Measurements from ENCODE around the gene CCK.
"Not testable (repeated sequence)": the region's sequence is repeated elsewhere in the genome, so short reads cannot be mapped to it uniquely, and the experiment has no call there.

Gene CCK, protein sequence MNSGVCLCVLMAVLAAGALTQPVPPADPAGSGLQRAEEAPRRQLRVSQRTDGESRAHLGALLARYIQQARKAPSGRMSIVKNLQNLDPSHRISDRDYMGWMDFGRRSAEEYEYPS

DNA sequence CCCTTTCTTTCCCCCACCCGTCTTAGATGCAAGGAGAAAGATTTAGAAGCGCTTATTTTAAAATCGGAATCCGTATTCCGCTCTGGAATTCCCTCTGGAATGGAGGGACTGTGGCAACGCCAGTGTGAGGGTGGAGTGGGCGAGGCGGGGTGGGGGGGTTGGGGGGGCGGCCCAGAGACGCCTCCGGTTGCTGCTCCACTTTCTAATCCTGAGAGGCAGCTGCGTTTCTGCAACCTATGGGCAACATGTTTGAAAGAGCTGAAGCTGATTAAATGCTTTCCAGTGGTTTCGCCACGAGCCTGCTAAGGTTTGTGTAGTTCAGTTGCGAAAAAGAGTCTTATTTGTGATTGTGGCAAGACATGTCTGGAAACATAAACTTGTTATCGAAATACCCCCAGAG is at the start of gene CCK:
Gene CCK, minus strand, starts transcription at position 101 of the 400 bp plus-strand sequence. CDS start 2,555 bp downstream, outside the sequence.
- DNase-seq: no peak

DNA sequence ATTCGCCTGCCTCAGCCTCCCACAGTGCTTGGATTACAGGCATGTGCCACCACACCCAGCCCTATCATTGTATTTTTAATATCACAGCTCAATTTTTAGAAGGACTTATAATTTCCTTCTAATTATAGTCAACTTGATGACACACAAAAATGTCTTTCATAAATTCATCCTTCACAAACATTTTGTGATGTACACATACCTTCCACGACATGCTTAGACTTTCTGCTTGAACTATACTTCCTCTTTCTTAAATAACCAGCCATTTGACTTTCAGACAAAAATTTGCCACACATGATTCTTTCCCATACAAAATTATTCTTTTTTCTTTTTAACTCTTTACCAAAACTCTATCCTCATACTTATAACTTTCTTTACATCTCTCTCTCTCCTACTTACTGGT is 48.4 kb upstream of the CCK start:
- DNase-seq: no peak

DNA sequence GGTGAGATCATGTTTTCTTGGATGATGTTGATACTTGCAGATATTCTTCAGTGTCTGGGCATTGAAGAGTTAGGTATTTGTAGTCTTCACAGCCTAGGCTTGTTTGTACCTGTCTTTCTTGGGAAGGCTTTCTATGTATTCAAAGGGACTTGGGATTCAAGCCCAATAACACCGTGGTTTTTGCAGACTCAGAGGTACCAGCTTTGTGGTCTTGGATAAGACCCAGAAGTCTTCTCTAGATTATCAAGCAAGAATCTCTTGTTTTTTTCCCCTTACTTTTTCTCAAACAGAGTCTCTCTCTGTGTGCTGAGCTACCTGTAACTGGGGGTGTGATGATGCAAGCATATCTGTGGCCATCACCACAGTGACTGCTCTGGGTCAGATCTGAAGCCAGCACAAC is 42.7 kb upstream of the CCK start:
- no peak for DNase-seq

DNA sequence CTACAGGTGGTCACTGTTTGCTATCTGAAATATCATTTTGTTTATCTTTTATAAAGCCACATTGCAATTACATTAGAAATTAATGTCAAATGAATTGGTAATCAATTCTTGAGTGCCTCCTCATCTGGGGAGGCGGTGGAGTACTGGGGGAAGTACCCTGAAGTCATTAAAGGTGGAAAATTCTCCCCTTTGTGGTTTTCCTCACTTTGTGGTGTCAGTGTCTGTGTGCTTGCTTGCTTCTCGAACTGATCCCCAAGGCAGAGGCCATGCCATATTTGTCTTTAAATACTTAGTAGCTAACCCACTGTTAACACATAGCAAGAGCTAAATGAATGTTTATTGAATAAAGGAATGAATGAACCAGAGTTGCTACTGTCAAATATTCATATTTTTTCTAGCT is 40.5 kb upstream of the CCK start:
- peak in 1 of 2 donors; percentile 5 for DNase-seq

DNA sequence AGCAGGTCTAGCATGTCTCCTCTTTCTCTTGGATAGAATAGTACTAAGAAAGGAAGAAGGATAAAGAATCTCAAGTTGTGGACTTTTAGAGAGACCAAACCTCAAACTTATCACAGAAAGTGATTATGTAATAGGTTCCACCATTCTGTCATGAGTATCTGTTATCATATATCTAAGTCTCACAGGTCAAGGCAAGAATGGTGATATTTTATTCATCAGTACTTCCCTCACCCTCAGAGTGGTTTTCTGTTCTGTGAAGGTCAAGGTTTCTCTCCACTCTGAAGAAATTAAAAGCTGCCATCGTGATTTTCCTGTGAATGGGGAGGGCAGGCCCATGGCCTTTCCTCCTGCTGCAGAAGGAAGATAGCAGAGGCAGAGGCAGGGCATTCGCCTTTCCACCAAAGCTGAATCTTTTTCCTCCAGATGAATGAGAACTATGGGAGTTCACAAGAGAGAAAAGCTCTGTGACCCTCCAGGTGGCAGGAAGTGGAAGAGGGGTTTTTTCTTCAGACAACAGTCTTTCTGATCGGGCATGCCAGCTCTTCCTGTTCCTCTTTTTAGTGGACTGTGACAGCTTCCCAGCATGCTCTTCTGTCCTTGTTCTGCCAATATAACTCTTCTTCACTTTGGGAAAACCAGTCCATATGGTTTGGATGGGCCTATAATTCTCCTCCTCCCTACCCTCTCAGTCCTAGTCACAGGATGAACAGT is 37.1 kb upstream of the CCK start:
- DNase-seq: no peak

DNA sequence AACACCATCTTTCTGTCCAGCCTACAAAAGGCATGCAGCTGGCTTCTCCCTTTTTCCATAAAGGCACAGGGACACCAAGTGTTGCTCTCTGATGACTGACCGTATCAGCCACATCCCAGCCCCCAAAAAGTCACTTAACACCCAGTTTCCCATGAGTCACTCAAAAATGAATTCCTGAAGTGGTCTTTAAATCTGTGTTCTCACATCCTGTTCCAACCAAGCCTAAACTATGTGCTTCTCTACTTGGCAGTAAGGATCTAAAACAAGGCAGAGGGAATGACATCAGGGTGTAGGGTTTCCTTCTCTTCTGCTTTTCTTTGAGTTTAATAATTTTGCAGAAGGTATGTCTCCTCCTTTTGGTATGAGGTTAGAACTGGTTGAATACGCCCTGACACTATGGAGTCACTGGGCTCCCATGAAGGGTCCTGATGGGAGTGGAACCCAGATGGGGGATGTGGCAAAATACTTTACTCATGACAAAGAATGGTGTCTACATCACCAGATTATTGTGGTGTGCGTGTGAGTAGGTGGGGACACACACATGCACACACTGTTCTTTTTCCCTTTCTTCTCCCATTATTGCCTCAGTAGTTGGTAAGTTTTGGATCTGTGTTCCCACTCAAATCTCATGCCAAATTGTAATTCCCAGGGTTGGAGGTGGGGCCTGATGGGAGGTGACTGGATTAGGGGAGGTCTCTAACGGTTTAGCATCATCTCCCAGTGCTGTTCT is 35.6 kb upstream of the CCK start:
- no peak for DNase-seq

DNA sequence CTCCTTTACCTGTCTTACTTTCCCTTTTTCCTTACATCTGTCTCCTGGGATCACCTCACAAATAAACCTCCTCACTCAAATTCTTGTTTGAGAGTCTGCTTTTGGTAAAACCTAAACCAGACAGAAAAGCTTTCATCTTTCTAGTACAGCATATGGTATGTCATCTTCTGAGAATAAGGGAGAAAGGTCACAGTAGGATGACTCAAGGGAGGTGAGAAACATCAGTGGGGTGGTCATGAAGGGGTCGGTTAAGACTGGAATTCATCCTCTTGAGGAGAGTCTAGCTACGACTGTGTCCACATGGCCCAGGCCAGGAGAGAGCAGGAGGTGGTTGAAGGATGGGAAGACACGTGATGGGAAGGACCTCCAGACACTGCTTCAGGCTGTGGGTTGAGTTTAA is 34.8 kb upstream of the CCK start:
- no peak for DNase-seq

DNA sequence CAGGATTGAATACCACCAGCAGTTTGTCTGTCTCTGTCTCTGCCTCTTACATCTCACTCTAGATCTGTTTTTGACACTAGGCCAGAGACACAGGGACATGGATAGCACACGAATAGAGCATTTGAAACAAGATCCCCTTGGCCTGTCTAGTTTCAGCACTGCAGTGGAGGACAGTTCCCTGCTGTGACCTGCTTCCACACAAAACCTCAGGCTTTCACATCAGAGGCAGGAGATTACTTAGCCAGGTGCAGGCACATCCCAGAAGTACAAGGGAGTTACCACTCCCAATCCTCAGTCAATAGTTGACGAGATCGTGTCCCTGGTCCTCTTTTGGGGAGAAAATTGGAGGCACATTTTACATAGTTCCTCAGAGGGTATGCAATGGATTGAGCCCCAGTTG is 34.0 kb upstream of the CCK start:
- peak; percentile 20 for DNase-seq

DNA sequence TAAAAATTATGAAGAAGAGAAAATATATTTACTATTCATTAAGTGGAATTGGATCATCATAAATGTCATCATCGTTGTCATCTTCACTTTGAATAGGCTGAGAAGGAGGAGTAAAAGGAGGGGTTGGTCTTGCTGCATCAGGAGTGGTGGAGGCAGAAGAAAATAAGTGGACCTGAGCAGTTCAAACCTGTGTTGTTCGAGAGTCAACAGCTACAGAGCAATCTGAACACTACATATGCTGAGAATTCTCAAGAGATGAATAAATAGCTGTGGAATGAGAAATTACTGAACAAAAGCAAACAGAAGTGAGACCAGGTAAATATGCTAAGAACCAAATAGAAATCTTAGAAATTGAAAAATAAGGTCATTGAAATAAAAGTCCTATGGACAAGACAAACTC is 32.3 kb upstream of the CCK start:
- no peak for DNase-seq

DNA sequence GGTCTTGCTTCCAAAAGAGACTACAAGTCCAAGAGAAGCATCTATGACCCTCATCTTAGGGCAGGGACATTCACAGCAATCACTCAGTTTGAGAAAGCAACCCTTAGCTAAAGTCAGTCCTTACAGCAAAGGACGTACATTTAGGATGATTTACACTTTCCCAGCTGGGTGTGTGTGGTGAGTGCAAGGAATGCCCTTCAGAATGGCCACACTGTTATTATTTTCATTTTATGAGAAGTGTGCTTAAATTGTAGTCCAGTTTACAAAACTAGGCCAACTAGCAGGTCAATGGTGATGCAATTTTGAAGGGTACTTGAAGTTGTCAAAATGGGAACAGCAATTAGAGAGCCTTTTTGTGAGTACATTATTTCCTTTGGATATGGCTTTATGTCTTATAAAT is 26.0 kb upstream of the CCK start:
- no peak for DNase-seq

DNA sequence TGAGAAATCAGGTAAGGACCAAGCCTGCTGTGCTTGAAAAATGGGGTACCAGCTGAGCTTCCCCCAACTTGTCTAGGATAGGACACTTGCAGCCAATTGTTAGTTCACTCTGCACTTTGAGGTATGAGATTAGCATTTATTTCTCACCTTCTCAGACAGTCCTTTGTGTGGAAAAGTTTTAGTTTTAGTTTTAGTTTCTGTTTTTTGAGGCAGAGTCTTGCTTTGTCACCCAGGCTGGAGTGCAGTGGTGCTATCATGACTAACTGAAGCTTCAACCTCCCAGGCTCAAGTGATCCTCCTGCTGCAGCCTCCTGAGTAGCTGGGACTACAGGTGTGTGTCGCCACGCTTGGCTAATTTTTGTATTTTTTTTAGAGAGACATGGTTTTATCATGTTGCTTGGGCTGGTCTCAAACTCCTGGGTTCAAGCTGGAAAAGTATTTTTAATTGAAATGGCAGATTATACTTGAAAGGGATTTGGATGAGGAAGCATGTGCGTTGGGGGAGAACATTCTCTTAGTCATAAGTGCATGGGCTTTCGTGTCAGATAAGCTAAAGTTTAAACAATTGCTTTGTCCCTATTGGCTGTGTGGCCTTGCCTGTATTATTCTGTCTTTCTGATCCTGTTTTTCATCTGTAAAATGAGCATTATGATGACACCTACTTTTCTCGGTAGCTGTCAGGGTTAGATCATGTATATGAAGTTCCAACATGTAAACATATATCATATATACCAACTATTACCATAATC is 25.2 kb upstream of the CCK start:
- no peak for DNase-seq

DNA sequence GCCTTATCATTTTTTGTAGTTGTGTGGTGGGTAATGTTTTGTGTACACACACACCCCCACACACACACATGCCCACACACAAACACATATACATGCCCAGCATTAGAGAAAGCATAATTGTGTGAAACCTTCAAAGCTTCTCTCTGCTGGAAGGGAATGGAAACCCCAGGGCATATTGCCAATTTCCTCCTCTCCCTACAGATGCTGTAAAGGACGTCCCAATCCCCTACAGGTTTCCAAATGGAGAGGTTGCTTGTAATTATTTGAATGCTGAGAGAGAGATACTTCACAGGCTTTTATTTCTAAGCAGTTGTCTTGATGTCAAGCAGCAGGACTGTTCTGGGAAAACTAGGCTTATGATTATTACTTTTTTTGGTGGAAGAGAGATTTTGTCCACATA is 23.0 kb upstream of the CCK start:
- no peak for DNase-seq

DNA sequence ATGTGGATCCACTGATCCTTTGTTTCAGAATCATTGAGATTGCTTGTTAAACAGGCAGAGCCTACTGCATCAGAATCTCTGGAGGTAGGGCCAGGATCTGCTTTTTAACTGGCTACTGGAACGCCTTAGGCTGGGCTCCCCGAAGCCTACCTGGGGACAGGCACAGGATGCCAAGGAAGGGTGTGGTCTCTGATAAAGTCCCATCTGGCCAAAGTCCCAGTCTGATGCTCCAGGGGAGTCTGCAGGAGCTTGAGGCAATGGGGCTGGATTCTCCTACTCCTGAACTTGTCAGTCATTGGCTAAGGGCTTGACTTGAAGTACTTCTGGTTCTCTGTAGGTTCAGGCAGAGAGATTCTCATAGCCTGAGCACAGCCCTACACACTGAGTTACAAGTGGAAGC is 22.4 kb upstream of the CCK start:
- DNase-seq: no peak

DNA sequence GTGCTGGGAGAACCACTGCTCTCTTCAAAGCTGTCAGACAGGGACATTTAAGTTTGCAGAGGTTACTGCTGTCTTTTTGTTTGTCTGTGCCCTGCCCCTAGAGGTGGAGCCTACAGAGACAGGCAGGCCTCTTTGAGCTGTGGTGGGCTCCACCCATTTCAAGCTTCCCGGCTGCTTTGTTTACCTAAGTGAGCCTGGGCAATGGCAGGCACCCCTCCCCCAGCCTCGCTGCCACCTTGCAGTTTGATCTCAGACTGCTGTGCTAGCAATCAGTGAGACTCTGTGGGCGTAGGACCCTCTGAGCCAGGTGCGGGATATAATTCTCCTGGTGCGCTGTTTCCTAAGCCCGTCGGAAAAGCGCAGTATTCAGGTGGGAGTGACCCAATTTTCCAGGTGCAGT is 21.4 kb upstream of the CCK start:
- not testable (repeated sequence) for DNase-seq

DNA sequence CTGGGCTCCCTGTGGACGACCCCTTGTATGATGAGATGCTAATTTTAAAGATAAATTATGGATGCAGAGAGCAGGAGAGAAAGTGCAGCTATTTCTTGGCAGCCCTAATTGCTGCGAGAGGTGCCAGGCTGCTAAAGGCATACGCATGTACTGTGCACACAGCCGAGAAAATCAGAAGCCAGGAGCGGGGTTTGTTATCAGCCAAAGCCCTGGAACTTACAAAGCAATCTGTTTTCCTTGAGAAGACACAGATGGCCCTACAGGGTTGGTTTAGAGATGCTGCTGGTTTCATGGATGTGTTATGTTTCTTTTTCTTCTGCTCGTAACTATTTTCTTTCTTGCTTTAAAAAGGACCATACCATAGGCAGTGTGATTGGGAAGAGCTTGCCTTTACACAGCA is 11.7 kb upstream of the CCK start:
- no peak for DNase-seq

DNA sequence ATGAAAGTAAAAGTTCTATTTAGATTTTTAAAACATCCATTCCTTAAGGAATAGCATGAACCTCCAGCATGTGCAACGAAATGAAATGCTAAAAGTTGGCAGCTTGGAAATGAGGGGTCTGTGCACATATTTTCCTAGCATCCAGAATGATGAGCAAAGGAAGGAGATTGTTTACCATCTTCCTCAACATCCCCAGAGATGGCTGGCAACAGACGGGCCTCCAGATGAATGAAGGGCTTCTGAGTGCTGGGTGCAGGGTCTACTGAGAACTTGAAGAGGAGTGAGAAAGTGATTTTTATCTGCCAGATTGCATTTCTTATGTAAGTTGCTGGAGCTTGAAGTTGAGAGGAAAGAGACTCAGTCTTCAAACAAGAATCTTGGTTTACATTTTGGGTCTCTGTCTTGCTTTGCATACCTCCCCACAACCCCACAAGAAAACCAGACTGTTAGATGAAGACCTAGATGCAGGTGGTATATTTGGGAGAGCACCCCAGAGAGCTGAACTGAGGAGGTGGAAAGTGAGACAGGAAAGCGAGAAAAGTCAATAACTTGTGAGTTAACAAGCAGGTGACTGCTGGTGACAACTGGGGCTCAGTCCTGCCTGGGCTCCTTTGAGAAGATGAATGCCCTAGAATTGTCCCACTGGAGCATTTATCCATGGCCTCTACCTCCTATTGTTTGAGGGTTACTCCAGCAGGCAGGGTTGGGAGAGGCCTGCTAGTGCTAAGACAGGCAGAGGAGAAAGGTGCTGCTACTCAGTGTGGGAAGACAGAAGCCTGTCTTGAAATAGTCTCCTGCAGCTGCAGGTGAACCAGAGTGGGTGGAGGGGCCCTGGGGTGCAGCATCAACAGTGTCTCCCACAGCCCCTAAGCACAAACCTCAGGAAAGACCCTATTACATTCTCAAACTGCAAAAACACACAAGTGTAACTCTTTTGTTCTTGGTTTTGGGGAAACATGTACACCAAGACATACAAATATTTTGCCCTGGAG is 10.5 kb upstream of the CCK start:
- no peak for DNase-seq

DNA sequence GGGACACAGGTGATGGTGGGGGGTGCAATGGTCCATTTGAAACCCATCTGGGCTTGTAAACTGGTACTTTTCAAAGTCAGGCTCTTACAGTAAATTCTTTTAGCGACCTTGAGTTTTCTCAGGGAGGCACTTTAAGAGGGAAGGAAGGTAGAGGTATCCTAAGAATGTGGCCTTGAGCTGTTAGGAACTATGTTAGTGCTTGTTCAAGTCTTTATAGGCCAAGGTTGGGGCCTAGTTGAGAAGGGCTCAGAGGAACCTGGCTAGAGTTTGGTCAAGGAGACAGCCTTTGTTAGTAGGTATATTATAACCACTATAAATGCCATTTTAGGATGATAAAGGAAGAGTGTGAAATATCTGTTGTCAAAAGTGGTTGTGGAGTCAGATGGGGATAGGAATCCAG is 9.2 kb upstream of the CCK start:
- DNase-seq: no peak

DNA sequence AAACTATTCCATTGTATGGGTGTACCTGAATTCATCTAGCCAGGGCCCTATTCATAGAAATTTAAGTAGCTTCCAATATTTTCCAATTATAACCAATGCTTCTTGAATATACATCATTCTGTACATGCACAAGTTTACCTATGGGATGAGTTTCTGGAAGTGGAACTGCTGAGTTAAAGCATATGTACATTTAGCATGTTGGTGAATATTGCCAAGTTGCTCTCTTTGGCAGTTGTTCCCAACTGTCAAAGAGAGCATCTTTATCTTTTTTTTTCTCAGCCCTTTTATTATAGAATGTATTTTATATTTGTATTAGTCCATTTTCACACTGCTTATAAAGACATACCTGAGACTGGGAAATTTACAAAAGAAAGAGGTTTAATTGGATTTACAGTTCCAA is 8.3 kb upstream of the CCK start:
- no peak for DNase-seq

DNA sequence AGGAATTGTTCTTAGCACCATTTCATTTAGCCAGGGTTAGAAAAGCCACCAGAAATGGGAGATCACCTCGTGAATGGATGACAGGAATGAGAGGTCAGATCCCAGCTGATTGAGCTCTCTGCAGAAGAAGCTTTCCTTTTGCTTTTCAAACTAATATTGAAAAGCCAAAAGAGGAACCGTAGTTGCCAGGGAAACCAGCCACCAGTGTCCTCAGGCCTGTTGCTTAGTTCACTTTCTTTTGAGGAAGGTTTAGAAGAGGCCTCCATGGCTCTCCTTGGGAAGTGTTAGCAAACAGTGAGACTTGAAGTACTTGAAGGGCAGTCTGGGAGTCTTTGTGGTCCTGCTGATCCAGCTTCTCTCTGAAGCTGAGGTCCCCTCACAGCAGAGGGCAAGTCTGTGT is 7.4 kb upstream of the CCK start:
- no peak for DNase-seq

DNA sequence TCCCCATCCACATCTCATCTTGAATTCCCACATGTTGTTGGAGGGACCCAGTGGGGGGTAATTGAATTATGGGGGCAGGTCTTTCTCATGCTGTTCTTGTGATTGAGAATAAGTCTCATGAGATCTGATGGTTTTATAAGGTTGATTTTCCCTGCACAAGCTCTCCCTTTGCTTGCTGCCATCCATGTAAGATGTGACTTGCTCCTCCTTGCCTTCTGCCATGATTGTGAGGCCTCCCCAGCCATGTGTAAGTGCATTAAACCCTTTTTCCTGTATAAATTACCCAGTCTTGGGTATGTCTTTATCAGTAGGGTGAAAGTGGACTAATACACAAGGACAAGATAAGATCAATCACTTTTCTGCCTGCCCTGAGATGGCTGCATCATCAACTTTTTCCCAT is 5.8 kb upstream of the CCK start:
- DNase-seq: no peak

DNA sequence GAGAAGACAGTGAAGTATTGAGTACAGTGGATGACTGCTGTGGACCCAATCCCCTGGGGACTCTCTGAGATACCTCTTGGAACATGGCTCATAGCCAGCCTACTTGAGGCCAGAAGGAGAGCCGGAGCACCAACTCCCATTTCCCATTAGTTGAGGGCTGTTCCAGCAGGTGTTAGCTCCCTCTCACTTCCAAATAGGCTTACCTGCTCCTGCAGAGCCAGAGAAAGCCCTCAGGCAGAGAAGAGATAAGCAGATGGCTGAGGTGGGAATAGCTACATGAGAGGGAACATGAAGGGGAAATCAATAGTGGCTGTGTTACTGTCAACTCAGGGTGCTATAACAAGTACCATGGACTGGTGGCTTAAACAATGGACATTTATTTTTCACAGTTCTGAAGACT is 4.6 kb upstream of the CCK start:
- no peak for DNase-seq

DNA sequence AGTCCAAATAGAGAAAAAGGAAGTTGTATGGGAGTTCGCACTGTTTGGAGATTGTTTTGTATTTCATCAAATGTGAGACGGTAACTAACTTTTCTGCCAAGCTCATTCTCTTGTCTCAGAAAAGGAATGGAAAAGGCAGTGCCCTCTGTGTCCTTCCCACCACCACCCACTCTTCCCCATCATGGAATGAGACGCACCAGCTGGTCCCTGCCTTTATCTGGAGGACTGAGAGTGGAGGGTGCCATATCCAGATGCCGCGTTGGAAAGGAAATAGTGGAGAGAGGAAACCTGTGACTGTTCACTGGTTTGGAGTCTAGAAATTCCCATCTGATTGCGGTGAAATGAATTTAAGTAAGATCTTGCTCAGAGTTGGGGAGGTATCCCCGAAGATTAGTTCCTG is 3.7 kb upstream of the CCK start:
- no peak for DNase-seq

DNA sequence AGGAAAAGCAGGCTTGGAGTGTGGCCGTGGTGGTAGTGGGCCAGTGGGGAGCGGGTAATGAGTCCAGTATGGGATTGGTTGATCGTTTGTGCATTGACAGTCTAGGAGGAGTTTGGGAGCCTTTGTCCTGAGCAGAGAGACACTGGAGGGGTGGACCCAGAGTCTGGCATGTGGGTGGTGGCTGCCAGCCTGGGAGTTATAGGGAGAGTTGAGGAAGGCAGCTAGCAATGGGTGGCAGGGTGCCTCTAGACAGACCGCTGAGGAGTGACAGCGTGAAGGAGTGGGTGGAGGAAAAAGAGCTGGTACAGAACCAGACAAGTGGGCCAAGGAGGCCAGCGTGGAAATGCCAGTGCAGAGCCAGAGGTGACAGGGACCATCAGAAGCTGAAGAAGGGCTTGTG is 1.9 kb upstream of the CCK start:
- no peak for DNase-seq

Measured in stimulated activated CD4-positive, alpha-beta T cell treated with anti-CD3 and anti-CD28 coated beads, Interleukin-2, amount 100 ng/mL, for 24 hours (primary cell).